A549 (cell line): ENCODE measurements around the gene MINDY1. TPM values are rescaled to one million over a fixed set of nuclear protein-coding genes. Genes with fewer than 3 reads are reported as not detected.

Experiments
- FOSL2 ChIP-seq, 2 experiments: fragments of 450-650 bp in 1 of 2; fragments of >200 bp in 1 of 2; sonication (Bioruptor Twin) in 1 of 2; formaldehyde crosslinking; IDR thresholded peaks; 2 replicates each; pipeline versions ENCODE4 v1.5.0 to v1.6.1; 2016 to 2020; ENCODE audit warnings: mild to moderate bottlenecking in 1 of 2, moderate library complexity in 1 of 2
- JUNB ChIP-seq: fragments of >200 bp; sonication (Bioruptor Twin); formaldehyde crosslinking; IDR thresholded peaks from 2 replicates; pipeline ENCODE4 v1.6.1; 2016
- MYC ChIP-seq: IDR thresholded peaks from 2 replicates; pipeline ENCODE4 v1.6.1; 2012; ENCODE audit warnings: mild to moderate bottlenecking, inconsistent platforms, low read length, improper control_type of control experiment, borderline replicate concordance
- polyA plus RNA-seq, 4 experiments: library from polyadenylated mRNA; depleted of rRNA in 3 of 4; stranded (reverse); fragments of >200 nt; fragmentation: RNase III in 1 of 4; extraction: RNeasy Plus Mini Kit Qiagen cat#74134 plus additional on column Dnase treatment in 1 of 4; gene quantifications; 2 replicates in 3 of 4; 3 replicates in 1 of 4; pipeline ENCODE4 v1.2.3, GENCODE V29; 2011 to 2017
- small RNA-seq, 6 experiments: library from RNA; depleted of rRNA; stranded (forward); fragments of <200 nt; gene quantifications; one replicate each; pipeline ENCODE3, GENCODE V24; 2012
- TF ChIP-seq, protein P1 (sequence below): fragments of 250-450 bp; sonication (Bioruptor Pico); IDR thresholded peaks from 2 replicates; pipeline ENCODE4 v1.5.0; 2020; ENCODE audit warnings: low read depth, mild to moderate bottlenecking, moderate library complexity

The MINDY1 gene
- polyA plus RNA-seq, 2 of the 4 experiments (the other 2 are of a cell fraction) = 4.8 to 5.2 TPM

- no peak for TF ChIP-seq MYC
- TF ChIP-seq, protein P1, sequence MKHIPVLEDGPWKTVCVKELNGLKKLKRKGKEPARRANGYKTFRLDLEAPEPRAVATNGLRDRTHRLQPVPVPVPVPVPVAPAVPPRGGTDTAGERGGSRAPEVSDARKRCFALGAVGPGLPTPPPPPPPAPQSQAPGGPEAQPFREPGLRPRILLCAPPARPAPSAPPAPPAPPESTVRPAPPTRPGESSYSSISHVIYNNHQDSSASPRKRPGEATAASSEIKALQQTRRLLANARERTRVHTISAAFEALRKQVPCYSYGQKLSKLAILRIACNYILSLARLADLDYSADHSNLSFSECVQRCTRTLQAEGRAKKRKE (CRISPR knock-in tag) = no peak
- TF ChIP-seq JUNB = no peak
- TF ChIP-seq FOSL2 (IDR thresholded peaks at IDR 0.05) = no peak
- TF ChIP-seq FOSL2 (CRISPR knock-in tag; IDR thresholded peaks at IDR 0.05) = no peak
These were observed 52.0 kb downstream of the MINDY1 start (continued) for GRCh38 chr1:150954708-150955107.

Small RNA genes lying within 50 kb of the gene (small RNA-seq; reads per million reads assigned to genes)
- gene RNU6-884P = 0 to 2.1 (median 0.42) reads per million in 6 experiments

Other genes with a start within 250 kb of the MINDY1 start
- 29.6 and 33.9 TPM in 2 replicates for gene CTSS, start 241.1 kb downstream of the MINDY1 start, polyA plus RNA-seq (2011; rRNA removed)
- 9.4 to 11.5 TPM (median 10.7 TPM) in 3 replicates for gene CTSS, start 241.1 kb downstream of the MINDY1 start, polyA plus RNA-seq (2017; fragmentation: RNase III; extraction: RNeasy Plus Mini Kit Qiagen cat#74134 plus additional on column Dnase treatment)
- 5.0 and 6.7 TPM in 2 replicates for gene CTSK, start 198.6 kb downstream of the MINDY1 start, polyA plus RNA-seq (2011; rRNA removed)
- gene CTSK, start 198.6 kb downstream of the MINDY1 start, polyA plus RNA-seq (2017; fragmentation: RNase III; extraction: RNeasy Plus Mini Kit Qiagen cat#74134 plus additional on column Dnase treatment) = 2.4 to 2.5 TPM (median 2.4 TPM) in 3 replicates
- gene ARNT, start 130.3 kb downstream of the MINDY1 start, polyA plus RNA-seq (2011; rRNA removed) = 25.6 and 30.8 TPM in 2 replicates
- gene ARNT, start 130.3 kb downstream of the MINDY1 start, polyA plus RNA-seq (2017; fragmentation: RNase III; extraction: RNeasy Plus Mini Kit Qiagen cat#74134 plus additional on column Dnase treatment) = 13.8 to 17.6 TPM (median 17.6 TPM) in 3 replicates
- gene CTXND2, start 119.8 kb downstream of the MINDY1 start, polyA plus RNA-seq (2011; rRNA removed) = not detected in 2 replicates
- not detected in 3 replicates for gene CTXND2, start 119.8 kb downstream of the MINDY1 start, polyA plus RNA-seq (2017; fragmentation: RNase III; extraction: RNeasy Plus Mini Kit Qiagen cat#74134 plus additional on column Dnase treatment)
- gene SETDB1, start 80.5 kb downstream of the MINDY1 start, polyA plus RNA-seq (2011; rRNA removed) = 48.8 and 56.9 TPM in 2 replicates
- gene SETDB1, start 80.5 kb downstream of the MINDY1 start, polyA plus RNA-seq (2017; fragmentation: RNase III; extraction: RNeasy Plus Mini Kit Qiagen cat#74134 plus additional on column Dnase treatment) = 25.1 to 27.6 TPM (median 25.2 TPM) in 3 replicates
- gene CERS2, start 32.1 kb downstream of the MINDY1 start, polyA plus RNA-seq (2011; rRNA removed) = 356 and 395 TPM in 2 replicates
- 183 to 196 TPM (median 196 TPM) in 3 replicates for gene CERS2, start 32.1 kb downstream of the MINDY1 start, polyA plus RNA-seq (2017; fragmentation: RNase III; extraction: RNeasy Plus Mini Kit Qiagen cat#74134 plus additional on column Dnase treatment)
- gene ANXA9, start 24.6 kb downstream of the MINDY1 start, polyA plus RNA-seq (2011; rRNA removed) = 2.2 and 3.3 TPM in 2 replicates
- gene ANXA9, start 24.6 kb downstream of the MINDY1 start, polyA plus RNA-seq (2017; fragmentation: RNase III; extraction: RNeasy Plus Mini Kit Qiagen cat#74134 plus additional on column Dnase treatment) = 1.5 to 2.1 TPM (median 1.7 TPM) in 3 replicates
- 27.0 and 27.5 TPM in 2 replicates for gene PRUNE1, start 1.5 kb upstream of the MINDY1 start, polyA plus RNA-seq (2011; rRNA removed)
- gene PRUNE1, start 1.5 kb upstream of the MINDY1 start, polyA plus RNA-seq (2017; fragmentation: RNase III; extraction: RNeasy Plus Mini Kit Qiagen cat#74134 plus additional on column Dnase treatment) = 11.1 to 11.9 TPM (median 11.1 TPM) in 3 replicates
- gene BNIPL, start 29.7 kb upstream of the MINDY1 start, polyA plus RNA-seq (2011; rRNA removed) = 0.30 and 0.38 TPM in 2 replicates
- gene BNIPL, start 29.7 kb upstream of the MINDY1 start, polyA plus RNA-seq (2017; fragmentation: RNase III; extraction: RNeasy Plus Mini Kit Qiagen cat#74134 plus additional on column Dnase treatment) = 0.22 to 0.51 TPM (median 0.28 TPM) in 3 replicates
- 2.9 and 3.3 TPM in 2 replicates for gene C1orf56, start 40.8 kb upstream of the MINDY1 start, polyA plus RNA-seq (2011; rRNA removed)
- gene C1orf56, start 40.8 kb upstream of the MINDY1 start, polyA plus RNA-seq (2017; fragmentation: RNase III; extraction: RNeasy Plus Mini Kit Qiagen cat#74134 plus additional on column Dnase treatment) = 5.1 to 6.8 TPM (median 6.6 TPM) in 3 replicates
- gene CDC42SE1, start 52.7 kb upstream of the MINDY1 start, polyA plus RNA-seq (2011; rRNA removed) = 78.1 and 83.1 TPM in 2 replicates
- 50.6 to 54.7 TPM (median 52.0 TPM) in 3 replicates for gene CDC42SE1, start 52.7 kb upstream of the MINDY1 start, polyA plus RNA-seq (2017; fragmentation: RNase III; extraction: RNeasy Plus Mini Kit Qiagen cat#74134 plus additional on column Dnase treatment)
- gene MLLT11, start 53.5 kb upstream of the MINDY1 start, polyA plus RNA-seq (2011; rRNA removed) = 33.7 and 35.3 TPM in 2 replicates
- 26.0 to 28.2 TPM (median 26.5 TPM) in 3 replicates for gene MLLT11, start 53.5 kb upstream of the MINDY1 start, polyA plus RNA-seq (2017; fragmentation: RNase III; extraction: RNeasy Plus Mini Kit Qiagen cat#74134 plus additional on column Dnase treatment)
- gene GABPB2, start 63.9 kb upstream of the MINDY1 start, polyA plus RNA-seq (2011; rRNA removed) = 9.9 and 10.8 TPM in 2 replicates
- 2.4 to 3.9 TPM (median 3.3 TPM) in 3 replicates for gene GABPB2, start 63.9 kb upstream of the MINDY1 start, polyA plus RNA-seq (2017; fragmentation: RNase III; extraction: RNeasy Plus Mini Kit Qiagen cat#74134 plus additional on column Dnase treatment)
- 1.3 and 1.7 TPM in 2 replicates for gene SEMA6C, start 139.7 kb upstream of the MINDY1 start, polyA plus RNA-seq (2011; rRNA removed)
- 1.5 to 2.5 TPM (median 1.6 TPM) in 3 replicates for gene SEMA6C, start 139.7 kb upstream of the MINDY1 start, polyA plus RNA-seq (2017; fragmentation: RNase III; extraction: RNeasy Plus Mini Kit Qiagen cat#74134 plus additional on column Dnase treatment)
- gene TNFAIP8L2, start 149.7 kb upstream of the MINDY1 start, polyA plus RNA-seq (2011; rRNA removed) = not detected in 2 replicates
- gene TNFAIP8L2, start 149.7 kb upstream of the MINDY1 start, polyA plus RNA-seq (2017; fragmentation: RNase III; extraction: RNeasy Plus Mini Kit Qiagen cat#74134 plus additional on column Dnase treatment) = not detected in 3 replicates
- gene LYSMD1, start 159.0 kb upstream of the MINDY1 start, polyA plus RNA-seq (2011; rRNA removed) = 10.5 and 11.6 TPM in 2 replicates
- 7.0 to 7.3 TPM (median 7.3 TPM) in 3 replicates for gene LYSMD1, start 159.0 kb upstream of the MINDY1 start, polyA plus RNA-seq (2017; fragmentation: RNase III; extraction: RNeasy Plus Mini Kit Qiagen cat#74134 plus additional on column Dnase treatment)
- 27.9 and 29.3 TPM in 2 replicates for gene SCNM1, start 159.2 kb upstream of the MINDY1 start, polyA plus RNA-seq (2011; rRNA removed)
- gene SCNM1, start 159.2 kb upstream of the MINDY1 start, polyA plus RNA-seq (2017; fragmentation: RNase III; extraction: RNeasy Plus Mini Kit Qiagen cat#74134 plus additional on column Dnase treatment) = 29.5 to 31.7 TPM (median 30.9 TPM) in 3 replicates
- 0.30 TPM in 1 of 2 replicates, not detected in the other for gene TMOD4, start 169.1 kb upstream of the MINDY1 start, polyA plus RNA-seq (2011; rRNA removed)
- 0.29 to 0.49 TPM in 2 of 3 replicates, not detected in the other for gene TMOD4, start 169.1 kb upstream of the MINDY1 start, polyA plus RNA-seq (2017; fragmentation: RNase III; extraction: RNeasy Plus Mini Kit Qiagen cat#74134 plus additional on column Dnase treatment)
- gene VPS72, start 183.3 kb upstream of the MINDY1 start, polyA plus RNA-seq (2011; rRNA removed) = 64.4 and 81.2 TPM in 2 replicates
- gene VPS72, start 183.3 kb upstream of the MINDY1 start, polyA plus RNA-seq (2017; fragmentation: RNase III; extraction: RNeasy Plus Mini Kit Qiagen cat#74134 plus additional on column Dnase treatment) = 49.7 to 50.8 TPM (median 49.8 TPM) in 3 replicates
- 129 and 183 TPM in 2 replicates for gene PIP5K1A, start 191.7 kb upstream of the MINDY1 start, polyA plus RNA-seq (2011; rRNA removed)
- 46.8 to 50.0 TPM (median 49.4 TPM) in 3 replicates for gene PIP5K1A, start 191.7 kb upstream of the MINDY1 start, polyA plus RNA-seq (2017; fragmentation: RNase III; extraction: RNeasy Plus Mini Kit Qiagen cat#74134 plus additional on column Dnase treatment)
- 241 and 265 TPM in 2 replicates for gene PSMD4, start 247.8 kb upstream of the MINDY1 start, polyA plus RNA-seq (2011; rRNA removed)
- gene PSMD4, start 247.8 kb upstream of the MINDY1 start, polyA plus RNA-seq (2017; fragmentation: RNase III; extraction: RNeasy Plus Mini Kit Qiagen cat#74134 plus additional on column Dnase treatment) = 207 to 218 TPM (median 210 TPM) in 3 replicates